OCI-M1 (cell line): ENCODE data around the gene NUP93.

Experiments used
- DNase-seq: peaks from one replicate; lab custom pipeline; 2025; lab: John Stamatoyannopoulos, UW

NUP93 gene

DNA sequence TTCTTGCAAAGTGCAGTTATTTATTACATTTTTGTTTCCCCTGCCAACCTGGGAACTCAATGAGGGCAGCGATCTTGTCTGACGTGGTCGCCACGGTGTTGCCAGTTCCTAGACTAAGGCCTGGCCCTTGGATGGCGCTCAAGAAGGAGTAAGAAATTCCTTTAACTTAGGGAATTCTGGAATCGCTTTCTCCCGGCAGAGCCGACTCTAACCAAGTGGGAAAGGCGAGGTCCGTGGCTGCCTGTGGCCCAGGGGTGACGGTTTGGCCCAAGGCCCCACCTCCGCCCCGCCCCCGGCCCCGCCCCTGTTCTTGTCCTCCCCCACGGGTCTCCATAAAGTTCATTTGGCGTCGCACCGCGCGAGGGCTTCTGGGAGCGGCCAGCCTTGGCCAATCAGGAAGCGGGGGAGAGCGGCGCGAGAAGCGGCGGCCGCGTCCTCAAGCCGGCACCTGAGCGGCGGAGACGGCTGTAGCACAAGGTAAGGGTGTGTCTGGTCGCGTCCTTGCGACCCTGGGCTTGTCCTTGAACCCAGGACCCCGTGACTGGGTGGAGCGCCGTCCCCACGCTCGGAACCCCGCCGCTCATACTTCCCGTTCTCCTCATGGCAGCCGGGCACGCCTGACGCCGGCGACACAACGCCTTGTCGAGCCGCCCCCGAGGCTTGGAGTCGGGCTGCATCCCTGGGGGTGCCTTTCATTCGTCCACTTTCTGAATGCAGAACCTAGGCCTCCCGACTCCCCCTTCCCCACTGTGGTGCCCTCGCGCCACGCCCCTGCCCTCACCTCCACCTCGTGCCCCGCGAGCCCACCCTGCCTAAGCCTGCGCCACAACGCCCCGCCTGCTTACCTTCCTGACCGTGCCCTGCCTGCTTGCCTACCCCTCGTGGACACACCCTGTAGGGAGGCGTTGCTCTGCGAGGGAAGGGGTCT lies at the start of gene NUP93:
TSS of gene NUP93 (plus strand) at position 395 of the 928 bp plus-strand sequence. CDS start 18,119 bp downstream, outside the sequence.
- peak; percentile 90 for DNase-seq

DNA sequence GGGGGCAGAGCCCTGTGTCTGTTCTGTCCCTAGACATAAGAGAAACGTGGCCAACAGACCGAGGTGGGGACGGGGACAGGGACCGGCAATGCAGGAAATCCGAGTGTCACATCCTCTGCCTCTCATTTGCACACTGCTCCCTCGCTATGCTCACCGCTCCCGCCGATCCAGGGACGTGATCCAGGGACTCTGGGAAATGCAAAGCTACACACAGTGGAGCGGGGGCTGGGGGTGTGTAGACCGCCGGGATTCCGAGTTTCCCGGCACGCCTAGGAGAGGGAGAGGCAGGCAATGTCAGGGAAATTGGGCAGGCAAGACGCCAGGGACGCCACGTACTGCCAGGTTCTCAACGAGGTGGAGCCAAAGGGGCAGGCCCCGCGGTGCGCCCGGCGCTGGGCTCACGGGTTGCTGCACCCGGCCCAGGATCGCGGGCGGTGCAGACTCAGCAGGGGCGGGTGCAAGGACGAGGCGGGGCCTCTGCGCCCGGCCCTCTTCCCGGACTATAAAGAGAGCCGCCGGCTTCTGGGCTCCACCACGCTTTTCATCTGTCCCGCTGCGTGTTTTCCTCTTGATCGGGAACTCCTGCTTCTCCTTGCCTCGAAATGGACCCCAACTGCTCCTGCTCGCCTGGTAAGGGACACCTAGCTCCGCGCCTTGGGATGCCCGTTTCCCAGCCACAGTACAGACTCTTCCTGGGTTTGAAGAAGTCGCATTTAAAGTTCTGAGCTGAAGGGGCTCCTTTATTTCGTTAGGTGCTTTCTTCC lies 47.8 kb upstream of the NUP93 start, which contains the start of gene MT1X:
TSS of gene MT1X (plus strand) at position 532 of the 764 bp plus-strand sequence. CDS start at position 603, 71 bp downstream.
- DNase-seq, result peak; percentile 83

DNA sequence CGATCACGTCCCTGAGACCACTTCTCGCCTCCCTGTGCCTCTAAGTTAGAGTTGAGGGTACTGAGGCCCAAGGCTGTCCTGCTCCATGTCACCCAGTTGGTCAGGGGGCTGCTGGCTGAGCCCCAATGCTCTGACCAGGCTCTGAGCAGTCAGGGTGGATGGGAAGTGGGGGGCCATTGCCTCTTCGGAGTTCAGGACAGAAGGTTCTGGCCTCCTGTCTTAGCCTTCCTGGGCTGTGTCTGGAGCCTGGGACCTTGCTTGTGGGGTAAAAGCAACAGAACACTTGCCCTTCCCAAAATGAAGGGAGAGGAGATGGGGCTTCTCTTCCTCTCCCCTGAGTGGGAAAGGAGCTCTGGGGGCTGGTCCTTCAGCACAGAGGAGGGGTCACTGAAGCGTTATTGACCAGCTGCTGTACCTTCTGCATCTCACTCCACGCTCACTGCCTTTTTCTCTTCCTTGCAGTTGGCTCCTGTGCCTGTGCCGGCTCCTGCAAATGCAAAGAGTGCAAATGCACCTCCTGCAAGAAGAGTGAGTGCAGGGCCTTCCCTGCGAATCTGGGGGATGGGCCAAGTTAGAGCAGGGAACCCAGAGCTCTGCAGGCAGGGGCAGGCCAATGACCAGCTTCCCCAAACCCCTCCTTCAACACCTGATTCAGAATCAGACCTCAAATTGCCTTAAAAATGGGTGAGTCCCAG lies 47.1 kb upstream of the NUP93 start:
- no peak for DNase-seq

- no peak for DNase-seq
Measured at GRCh38 chr16:56683424-56684172, 46.3 kb upstream of the NUP93 start.

GRCh38 chr16:56684256-56684925 lies 45.5 kb upstream of the NUP93 start:
- no peak for DNase-seq

GRCh38 chr16:56684926-56685590 lies 44.9 kb upstream of the NUP93 start:
- DNase-seq, result no peak

DNA sequence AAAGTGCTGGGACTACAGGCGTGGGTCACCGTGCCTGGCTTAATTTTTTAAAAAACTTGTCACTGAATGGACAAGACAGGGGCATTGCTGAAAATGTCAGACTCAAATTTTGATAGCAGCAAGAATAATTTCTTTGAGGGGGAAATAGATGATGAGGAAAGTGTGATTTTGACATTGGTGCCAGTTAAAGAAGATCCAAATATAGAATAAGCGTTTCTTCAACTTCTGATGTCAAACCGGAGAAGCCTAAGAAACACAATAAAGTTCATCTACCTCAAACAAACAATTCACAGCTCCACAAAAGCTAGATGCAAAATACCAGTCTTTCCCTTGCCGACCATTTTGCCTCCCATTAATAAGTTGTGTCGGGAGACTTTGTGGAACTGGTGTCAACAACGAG lies 43.2 kb upstream of the NUP93 start:
- DNase-seq, result no peak

DNA sequence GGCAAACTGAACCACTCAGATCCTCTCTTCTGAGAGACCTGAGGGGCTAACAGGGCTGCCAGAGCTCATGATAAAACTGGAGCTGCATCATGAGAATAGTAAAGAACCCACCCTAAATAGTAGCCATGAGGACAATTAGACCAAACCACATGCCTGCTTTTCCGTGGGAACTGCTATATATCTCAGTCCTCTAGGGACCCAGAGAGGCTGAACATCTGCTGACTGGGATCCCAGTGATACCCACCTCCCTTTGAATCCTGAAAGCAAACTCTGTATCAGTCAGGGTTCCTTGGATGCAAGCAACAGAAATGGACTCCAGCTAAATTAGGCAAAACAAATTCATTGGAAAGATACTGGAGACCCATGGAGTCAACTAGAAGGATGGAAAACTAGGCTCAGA lies 41.2 kb upstream of the NUP93 start:
- no peak for DNase-seq

DNA sequence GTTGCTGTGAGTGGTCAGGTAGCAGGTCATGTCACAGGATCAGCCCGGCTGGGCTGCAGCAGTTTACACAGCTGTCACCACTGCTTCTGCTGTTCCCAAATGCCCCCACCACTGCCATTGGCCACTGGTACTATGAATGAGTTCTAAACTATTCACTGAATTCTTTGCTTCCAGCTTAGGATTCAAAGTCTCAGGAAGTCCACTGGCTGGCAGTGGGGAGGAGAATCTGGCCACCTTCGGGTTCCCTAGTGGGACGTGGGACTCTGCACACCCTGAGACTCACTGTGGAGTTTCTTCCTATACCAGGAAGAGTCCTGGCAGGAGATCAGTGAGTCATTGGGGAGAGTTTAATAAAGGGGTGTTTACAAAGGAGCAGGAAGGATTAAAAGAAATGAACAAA lies 40.8 kb upstream of the NUP93 start:
- DNase-seq, result no peak

DNA sequence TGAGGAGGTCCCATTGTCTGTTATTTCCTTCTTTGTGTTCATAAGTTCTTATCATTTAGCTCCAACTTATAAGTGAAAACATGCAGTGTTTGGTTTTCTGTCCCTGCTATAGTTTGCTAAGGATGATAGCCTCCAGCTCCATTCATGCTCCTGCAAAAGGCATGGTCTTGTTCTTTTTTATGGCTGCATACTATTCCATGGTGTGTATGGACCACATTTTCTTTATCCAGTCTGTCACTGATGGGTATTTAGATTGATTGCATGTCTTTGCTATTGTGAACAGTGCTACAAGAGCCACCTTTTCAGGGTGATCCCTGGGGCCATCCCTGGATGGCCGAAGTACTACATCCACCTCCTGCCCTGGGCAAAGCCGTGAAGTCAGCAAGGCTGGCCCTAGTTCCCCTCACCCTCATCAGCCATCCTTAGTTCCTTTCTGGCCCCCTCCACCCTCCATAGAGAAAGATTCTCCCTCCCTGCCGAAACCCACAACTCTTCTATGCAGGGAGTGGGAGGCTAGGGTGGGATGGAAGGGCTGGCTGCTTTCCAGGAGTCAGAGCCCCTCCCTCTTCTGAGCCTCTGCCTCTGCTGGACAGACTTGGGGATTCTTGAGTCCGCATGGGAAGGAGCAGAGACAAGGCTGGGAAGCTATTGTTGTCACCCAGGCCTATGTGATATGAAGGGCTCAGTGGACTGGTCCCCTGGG lies 39.4 kb upstream of the NUP93 start:
- DNase-seq, result no peak

- no peak for DNase-seq
Measured at GRCh38 chr16:56691885-56692284, 38.0 kb upstream of the NUP93 start.

DNA sequence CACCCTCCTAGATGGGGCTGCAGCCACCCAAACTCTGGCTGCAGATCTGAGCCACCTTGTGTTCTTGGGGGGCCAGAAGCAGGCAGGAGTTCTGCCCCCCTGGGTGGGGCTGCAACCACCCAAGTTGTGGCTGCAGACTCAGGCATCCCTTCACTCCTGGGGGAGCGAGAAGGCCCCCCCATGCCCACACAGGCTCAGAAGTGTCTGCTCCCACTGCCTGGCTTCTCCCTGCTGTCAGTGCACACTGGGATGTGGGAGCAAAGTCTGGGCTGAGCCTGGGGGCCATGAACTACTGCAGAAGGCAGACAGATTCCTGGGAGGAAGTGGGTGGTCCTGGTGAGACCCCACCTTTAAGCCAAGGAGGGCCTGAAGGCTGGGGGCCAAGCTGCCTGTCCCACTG lies 34.7 kb upstream of the NUP93 start:
- DNase-seq, result no peak

GRCh38 chr16:56697456-56698155 lies 32.3 kb upstream of the NUP93 start:
- no peak for DNase-seq

- no peak for DNase-seq
Measured at GRCh38 chr16:56700195-56700594, 29.7 kb upstream of the NUP93 start.

DNA sequence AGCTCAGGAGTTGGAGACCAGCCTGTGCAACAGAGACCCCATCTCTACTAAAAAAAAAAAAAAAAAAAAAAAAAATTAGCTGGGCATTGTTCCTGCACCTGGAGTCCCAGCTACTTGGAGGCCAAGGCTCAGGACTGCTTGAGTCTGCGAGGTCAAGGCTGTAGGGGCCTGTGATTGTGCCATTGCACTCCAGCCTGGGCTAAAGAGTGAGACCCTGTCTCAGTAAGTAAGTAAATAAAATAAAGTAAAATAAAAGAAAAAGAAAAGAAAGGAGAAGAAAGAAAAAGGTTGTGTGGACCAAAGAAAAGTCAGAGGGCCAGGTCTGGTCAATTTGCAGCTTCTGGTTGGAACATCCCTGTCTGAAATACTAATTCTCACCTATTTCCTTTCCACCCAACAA lies 29.3 kb upstream of the NUP93 start:
- no peak for DNase-seq

- DNase-seq, result no peak
Measured at GRCh38 chr16:56701534-56701933, 28.4 kb upstream of the NUP93 start.

DNA sequence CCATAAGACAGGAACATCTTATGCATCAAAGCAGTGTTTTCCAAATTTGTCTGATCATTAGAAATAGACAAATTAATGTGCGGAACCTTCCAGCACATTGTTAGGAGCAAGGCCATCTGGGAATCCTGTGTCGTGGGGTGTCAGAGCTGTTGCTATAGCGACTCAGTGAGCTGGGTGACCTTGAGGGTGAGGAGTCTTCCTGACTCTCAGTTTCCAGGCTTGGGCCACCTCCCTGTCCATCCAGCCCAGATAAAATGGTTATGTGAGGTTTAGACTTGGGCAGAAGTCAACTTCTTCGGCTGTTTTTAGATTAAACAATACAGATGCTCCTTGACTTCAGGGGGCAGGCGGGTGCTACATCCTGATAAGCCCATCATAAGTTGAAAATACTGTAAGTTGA lies 27.1 kb upstream of the NUP93 start:
- no peak for DNase-seq

- no peak for DNase-seq
Measured at GRCh38 chr16:56708525-56709442, 21.1 kb upstream of the NUP93 start.
